HG03060 (cell line): Measurements from ENCODE around the gene GABBR1.

Experiments
- ATAC-seq: cut with Tn5 transposase; IDR thresholded peaks from one replicate; pipeline ENCODE4 v1.9.1; 2021; ENCODE audit warnings: low read depth, moderate number of reproducible peaks; ENCODE audit not compliant: unreplicated experiment

Gene GABBR1

DNA sequence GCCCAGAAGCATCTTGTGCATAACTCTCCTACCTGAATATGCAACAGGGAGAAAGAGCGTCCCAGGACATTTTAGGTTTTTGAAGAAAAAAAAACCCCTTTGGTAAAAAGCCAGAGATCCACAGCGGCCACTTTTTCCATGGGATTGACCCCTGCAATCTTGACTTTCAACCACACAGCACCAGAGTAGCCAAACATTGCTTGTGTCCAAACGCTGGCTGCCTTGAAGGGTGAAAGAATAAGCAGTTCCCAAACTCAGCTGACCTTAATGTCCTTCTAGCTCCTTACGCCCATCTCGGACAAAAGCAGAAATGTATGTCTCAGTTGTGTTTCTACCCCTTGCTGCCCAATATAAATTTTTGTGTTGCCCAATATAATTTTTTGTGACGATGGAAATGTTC is 22.7 kb upstream of the GABBR1 start:
- ATAC-seq: no peak

DNA sequence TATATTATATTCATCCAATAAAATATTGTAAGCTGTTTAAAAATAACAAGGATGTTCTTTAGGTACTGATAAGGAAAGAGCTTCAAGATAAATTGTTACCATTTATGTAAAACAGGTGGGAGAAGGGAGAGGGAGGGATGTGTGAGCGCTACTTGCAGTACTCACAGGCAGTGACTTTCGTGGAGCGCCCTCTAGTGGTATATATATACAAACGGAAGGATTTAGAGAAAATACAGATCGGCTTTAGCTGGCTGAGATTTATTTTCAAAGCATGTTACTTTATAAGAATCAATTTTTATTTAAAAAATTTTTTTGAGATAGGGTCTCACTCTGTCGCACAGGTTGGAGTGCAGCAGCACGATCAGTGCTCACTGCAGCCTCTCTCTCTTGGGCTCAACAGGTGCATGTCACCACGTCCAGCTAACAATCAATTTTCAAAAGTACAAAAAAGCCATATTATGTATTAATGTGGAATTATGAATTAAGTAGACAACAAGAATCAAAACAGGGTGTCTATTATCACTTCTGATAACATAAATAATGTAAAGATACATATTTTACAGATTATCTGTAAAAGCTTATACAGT is 20.6 kb upstream of the GABBR1 start:
- ATAC-seq: no peak

- ATAC-seq: no peak
These were observed 19.2 kb upstream of the GABBR1 start for GRCh38 chr6:29652198-29652584.

GRCh38 chr6:29651413-29652197 is 18.6 kb upstream of the GABBR1 start:
- ATAC-seq: no peak

DNA sequence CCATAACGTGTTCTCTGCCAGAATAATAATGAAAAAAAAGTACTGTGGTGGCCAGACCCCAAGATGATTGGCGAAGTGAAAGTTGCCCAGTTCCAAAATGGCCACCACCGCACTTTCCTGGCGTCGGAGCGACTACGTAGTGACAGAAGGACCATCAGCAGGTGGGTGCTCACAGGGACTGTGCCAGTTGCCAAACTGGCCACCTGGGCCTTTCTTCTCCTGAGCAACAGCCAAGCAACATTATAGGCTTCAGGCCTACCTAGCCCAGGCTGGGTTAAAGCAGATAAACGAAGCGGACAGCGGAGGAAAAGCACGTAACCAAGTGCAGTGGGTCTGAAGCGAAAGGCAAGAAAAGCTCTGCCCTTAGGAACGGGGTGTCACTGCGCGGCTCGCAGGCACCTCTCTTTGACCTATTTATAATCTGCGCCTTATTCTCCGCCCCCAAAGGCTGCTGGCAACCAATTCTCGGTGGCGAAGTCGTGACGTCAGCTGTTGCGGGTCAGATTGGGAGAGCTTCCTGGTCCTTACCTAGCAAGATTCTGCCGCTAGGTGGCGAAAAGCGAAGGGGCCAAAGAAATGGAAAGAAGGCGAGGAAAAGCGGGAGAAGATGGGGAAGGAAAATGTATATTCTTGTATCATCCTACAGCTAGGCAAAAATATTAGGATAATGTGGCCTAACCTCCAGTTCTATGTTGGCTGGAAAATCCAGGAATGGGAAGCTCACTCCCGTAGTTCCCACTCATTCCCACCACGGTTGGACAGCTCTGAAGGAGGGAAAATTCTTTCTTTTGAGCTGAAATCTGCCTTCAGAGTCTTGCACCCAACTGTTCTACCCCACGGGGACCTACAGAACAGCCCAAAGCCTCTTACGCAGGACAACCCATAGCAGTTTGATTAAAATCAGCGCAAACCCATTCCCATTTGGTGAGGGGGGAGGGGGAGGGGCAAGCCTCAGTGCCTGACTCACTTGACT is 17.0 kb upstream of the GABBR1 start:
- peak; percentile 87 for ATAC-seq

GRCh38 chr6:29647927-29648642 is 15.1 kb upstream of the GABBR1 start:
- ATAC-seq: no peak

GRCh38 chr6:29641430-29642148 is 8.6 kb upstream of the GABBR1 start:
- ATAC-seq: no peak

GRCh38 chr6:29637247-29637646 is 4.3 kb upstream of the GABBR1 start:
- no peak for ATAC-seq

DNA sequence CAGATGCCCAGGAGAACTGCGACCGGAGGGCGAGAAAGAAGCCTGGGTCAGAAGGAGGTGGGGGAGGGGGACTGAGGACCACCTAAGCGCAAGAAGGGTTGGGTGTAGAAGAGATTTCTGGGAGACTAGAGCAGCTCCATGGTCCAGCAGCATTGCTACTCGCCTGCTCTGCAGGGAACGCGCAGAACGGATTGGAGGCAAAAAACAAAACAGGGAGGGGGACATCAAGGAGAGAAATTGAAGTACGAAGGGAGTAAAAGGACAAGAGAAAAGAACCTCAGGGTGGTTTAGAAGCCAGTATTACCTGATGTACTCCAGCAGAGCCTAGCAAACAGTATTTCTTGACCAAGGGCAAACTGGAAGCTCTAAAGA is 537 bp upstream of the GABBR1 start:
- no peak for ATAC-seq

GRCh38 chr6:29631860-29632731 is 887 bp downstream of the GABBR1 start:
- no peak for ATAC-seq

DNA sequence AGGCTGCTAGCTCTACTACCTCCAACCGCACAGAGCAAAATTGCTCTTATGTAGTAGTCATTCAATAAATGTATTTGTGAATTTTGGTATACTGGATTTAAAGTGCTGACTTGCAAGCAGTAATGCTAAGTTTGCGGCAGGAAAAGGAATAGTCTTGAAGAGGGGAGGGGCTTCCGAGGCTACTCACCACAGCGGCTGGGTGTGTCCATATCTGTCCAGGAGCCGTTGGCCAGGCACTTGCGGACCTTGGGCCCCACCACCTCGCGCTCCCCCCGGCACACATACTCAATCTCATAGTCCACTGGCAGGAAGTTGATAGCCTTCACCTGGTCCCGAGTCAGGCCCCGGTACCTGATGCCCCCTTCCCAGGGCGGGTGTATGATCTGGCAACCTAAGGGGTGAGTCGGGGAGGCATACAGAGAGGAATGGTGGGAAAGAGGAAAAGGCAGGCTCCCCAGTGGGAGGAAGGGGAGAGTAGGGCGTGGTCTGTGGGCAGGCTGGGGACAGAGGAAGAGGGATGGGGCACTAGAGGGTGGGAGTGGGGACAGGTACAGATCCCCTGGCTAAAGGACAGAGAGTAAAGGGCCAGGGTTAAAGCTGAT is 1.7 kb downstream of the GABBR1 start:
- no peak for ATAC-seq

- no peak for ATAC-seq
These were observed 2.7 kb downstream of the GABBR1 start for GRCh38 chr6:29630315-29630714.

DNA sequence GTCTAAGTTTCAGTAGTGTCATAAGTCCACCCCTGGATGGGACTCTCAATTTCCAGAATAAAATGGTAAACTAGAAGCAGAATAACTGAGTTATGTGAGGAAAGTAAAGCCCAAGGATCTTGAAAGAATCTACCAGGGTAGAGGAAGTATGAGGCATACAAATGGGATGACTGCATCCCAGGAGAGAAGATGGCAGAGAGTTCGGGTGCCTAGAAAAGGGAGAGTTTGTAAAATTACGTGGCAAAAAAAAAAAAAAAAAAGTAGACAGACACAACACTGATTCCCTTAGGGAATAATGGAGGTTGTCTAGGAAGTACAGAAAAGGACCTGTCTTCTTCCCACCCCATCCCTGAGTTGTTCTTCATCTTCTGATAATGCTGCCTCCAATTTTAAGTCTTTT is 3.4 kb downstream of the GABBR1 start:
- ATAC-seq: no peak

GRCh38 chr6:29628419-29629281 is 4.3 kb downstream of the GABBR1 start:
- no peak for ATAC-seq

DNA sequence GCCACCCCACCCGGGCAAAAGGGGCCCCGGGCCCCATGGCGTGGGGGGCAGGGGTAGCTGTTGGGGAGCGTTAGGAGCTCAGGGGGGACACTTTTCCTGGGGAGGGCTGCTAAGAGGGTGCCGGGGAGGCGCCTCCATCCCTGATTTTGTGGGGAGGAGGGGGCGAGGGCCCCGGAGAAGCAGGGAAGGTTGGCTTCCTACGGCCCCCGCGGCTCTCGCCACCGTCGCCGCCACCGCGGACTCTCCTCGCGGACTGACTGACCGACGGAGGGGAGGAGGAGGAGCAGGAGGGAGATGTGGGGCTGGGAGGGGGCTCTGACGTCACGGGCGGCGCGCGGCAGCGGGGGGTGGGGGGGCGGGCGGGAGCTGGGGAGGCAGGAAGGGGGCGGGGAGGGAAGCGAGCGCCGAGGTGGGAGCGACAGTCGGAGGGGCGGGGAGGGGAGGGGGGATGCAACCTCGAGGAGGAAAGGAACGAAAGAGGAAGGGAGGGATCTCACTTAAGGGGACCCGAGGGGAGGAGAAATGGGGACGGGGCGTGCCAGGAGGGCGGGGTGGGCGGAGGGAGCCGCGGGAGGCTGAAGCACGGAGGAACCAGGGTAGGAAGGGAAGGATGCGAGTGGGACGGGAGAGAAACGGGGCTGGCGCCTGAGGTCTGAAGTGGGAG is 5.1 kb downstream of the GABBR1 start:
- ATAC-seq: no peak

- no peak for ATAC-seq
These were observed 5.8 kb downstream of the GABBR1 start for GRCh38 chr6:29626948-29627754.
